Muscle of leg (tissue), 11 donors: ENCODE measurements around the gene EXOC3L1. TPM values are rescaled to one million over a fixed set of nuclear protein-coding genes. Genes with fewer than 3 reads are reported as not detected.
A peak's percentile ranks its signal among the peaks of the same experiment; 100 is the strongest.

Experiments
- DNase-seq: peaks from one replicate; pipeline ENCODE4 v3.0.0; 2013
- H3K27ac ChIP-seq: one replicate; pipeline ENCODE4 v1.5.1; 2013; ENCODE audit warnings: mild to moderate bottlenecking, low read length, control low read depth
- H3K27me3 ChIP-seq: one replicate; pipeline ENCODE4 v1.6.1; 2013; ENCODE audit warnings: low read length; ENCODE audit not compliant: control insufficient read depth, insufficient read depth
- H3K36me3 ChIP-seq: one replicate; pipeline ENCODE4 v1.6.1; 2013; ENCODE audit warnings: low read length; ENCODE audit not compliant: control insufficient read depth, insufficient read depth
- H3K4me1 ChIP-seq: one replicate; pipeline ENCODE4 v1.6.1; 2013; ENCODE audit warnings: low read length; ENCODE audit not compliant: control insufficient read depth, insufficient read depth
- H3K4me3 ChIP-seq: one replicate; pipeline ENCODE4 v1.5.1; 2013; ENCODE audit warnings: low read length, control low read depth
- H3K9me3 ChIP-seq: replicated peaks from 2 replicates; pipeline ENCODE4 v1.6.1; 2013; ENCODE audit warnings: low read depth, low read length; ENCODE audit not compliant: control insufficient read depth
- WGBS: methylation state at CpG from one replicate; pipeline ENCODE4 v1.1.5; 2013; ENCODE audit warnings: missing lambda C conversion rate; ENCODE audit not compliant: insufficient coverage; 5-methylcytosine and 5-hydroxymethylcytosine counted together
- polyA plus RNA-seq, 8 donors: library from polyadenylated mRNA; unstranded; fragments of 120-200 nt; gene quantifications; one replicate each; pipeline versions ENCODE4 v1.2.1 to v1.2.3, GENCODE V29; 2013; ENCODE audit warnings: inconsistent platforms in 1 of 8, low replicate concordance in 1 of 8; ENCODE audit not compliant: insufficient read length in 8 of 8, insufficient read depth in 1 of 8
- total RNA-seq: library from RNA; stranded (reverse); fragments of 120-200 nt; gene quantifications from one replicate; pipeline ENCODE4 v1.2.4, GENCODE V29; 2013

The EXOC3L1 gene
- total and polyA plus RNA-seq, 9 donors, result 7.6 to 15.5 (median 11.4) TPM

- Histone ChIP-seq H3K27ac (no peak overlapping the region), H3K4me1 (peaks cover 41% of the 10 kb centered on the region), H3K4me3 (no peak overlapping the region), H3K9me3 (no peaks in the 10 kb centered on the region), H3K27me3 (peaks cover 92% of the 10 kb centered on the region), H3K36me3 (no peaks in the 10 kb centered on the region)
- 30% methylated on average over 10 of the region's 15 CpGs for WGBS
- DNase-seq, result no peak
Measured at GRCh38 chr16:67156143-67156844, 33.6 kb downstream of the EXOC3L1 start.

GRCh38 chr16:67155295-67156142, 34.4 kb downstream of the EXOC3L1 start:
- DNase-seq, result peak; percentile 86
- H3K4me1 ChIP-seq, result peaks cover 42% of the 10 kb centered on the region
- H3K27me3 ChIP-seq, result peaks cover 91% of the 10 kb centered on the region
- no peak overlapping the region for H3K27ac ChIP-seq
- H3K4me3 ChIP-seq, result peak overlapping the region; percentile 9
- no peaks in the 10 kb centered on the region for H3K9me3 ChIP-seq
- 2% methylated on average over 64 of the region's 74 CpGs for WGBS
- H3K36me3 ChIP-seq, result no peaks in the 10 kb centered on the region

- H3K36me3 ChIP-seq, result no peaks in the 10 kb centered on the region
- 8% methylated on average over 49 of the region's 61 CpGs for WGBS
- H3K27ac ChIP-seq, result no peak overlapping the region
- H3K9me3 ChIP-seq, result no peaks in the 10 kb centered on the region
- peaks cover 37% of the 10 kb centered on the region for H3K4me1 ChIP-seq
- no peak for DNase-seq
- H3K4me3 ChIP-seq, result peak overlapping the region; percentile 9
- peaks cover 86% of the 10 kb centered on the region for H3K27me3 ChIP-seq
Measured at GRCh38 chr16:67154578-67155294, 35.2 kb downstream of the EXOC3L1 start.

- Histone ChIP-seq H3K27ac (peak overlapping the region; percentile 77), H3K27me3 (peaks cover 66% of the 10 kb centered on the region), H3K9me3 (no peaks in the 10 kb centered on the region), H3K4me1 (peaks cover 33% of the 10 kb centered on the region), H3K4me3 (peak overlapping the region; percentile 69), H3K36me3 (peaks cover 24% of the 10 kb centered on the region)
- WGBS, result 42% methylated on average over 5 of the region's 8 CpGs
- DNase-seq, result no peak
Measured at GRCh38 chr16:67151431-67152097, 38.4 kb downstream of the EXOC3L1 start.

- Histone ChIP-seq H3K27ac (peak within 1 kb of the TSS; percentile 77), H3K9me3 (no peaks in the 10 kb centered on the region), H3K36me3 (peaks cover 31% of the 10 kb centered on the region), H3K4me1 (peaks cover 32% of the 10 kb centered on the region), H3K27me3 (peaks cover 60% of the 10 kb centered on the region), H3K4me3 (peak within 1 kb of the TSS; percentile 69)
- under 1% methylated on average over 21 of the region's 34 CpGs for WGBS
- DNase-seq, result peak; percentile 94
Measured at GRCh38 chr16:67150833-67151396, 39.0 kb downstream of the EXOC3L1 start, which contains the start of gene B3GNT9. Gene B3GNT9 (minus strand): TSS chr16:67150998. CDS start chr16:67150485, 513 bp downstream.

GRCh38 chr16:67150047-67150832, 39.7 kb downstream of the EXOC3L1 start:
- no peaks in the 10 kb centered on the region for H3K9me3 ChIP-seq
- 2% methylated on average over 94 of the region's 94 CpGs for WGBS
- peaks cover 27% of the 10 kb centered on the region for H3K4me1 ChIP-seq
- H3K36me3 ChIP-seq, result peaks cover 38% of the 10 kb centered on the region
- H3K27me3 ChIP-seq, result peaks cover 55% of the 10 kb centered on the region
- H3K4me3 ChIP-seq, result peak overlapping the region; percentile 69
- peak overlapping the region; percentile 77 for H3K27ac ChIP-seq
- peak; percentile 94 for DNase-seq

- Histone ChIP-seq H3K4me1 (peaks cover 19% of the 10 kb centered on the region), H3K27me3 (peaks cover 47% of the 10 kb centered on the region), H3K27ac (no peak overlapping the region), H3K4me3 (no peak overlapping the region), H3K36me3 (peaks cover 45% of the 10 kb centered on the region), H3K9me3 (no peaks in the 10 kb centered on the region)
- DNase-seq, result no peak
- 39% methylated on average over 77 of the region's 77 CpGs for WGBS
Measured at GRCh38 chr16:67149276-67150046, 40.5 kb downstream of the EXOC3L1 start.

GRCh38 chr16:67148656-67149275, 41.2 kb downstream of the EXOC3L1 start:
- peaks cover 18% of the 10 kb centered on the region for H3K4me1 ChIP-seq
- H3K9me3 ChIP-seq, result no peaks in the 10 kb centered on the region
- no peak overlapping the region for H3K4me3 ChIP-seq
- 75% methylated on average over 7 of the region's 11 CpGs for WGBS
- peaks cover 40% of the 10 kb centered on the region for H3K27me3 ChIP-seq
- DNase-seq, result no peak
- no peak overlapping the region for H3K27ac ChIP-seq
- peaks cover 52% of the 10 kb centered on the region for H3K36me3 ChIP-seq
